K562 (cell line): ENCODE measurements around the gene FERMT3. TPM values are rescaled to one million over a fixed set of nuclear protein-coding genes. Genes with fewer than 3 reads are reported as not detected.

Experiments used
- CGGBP1 ChIP-seq: fragments of 250-450 bp; sonication (Bioruptor Pico); IDR thresholded peaks from 2 replicates; pipeline ENCODE4 v1.9.0; 2021; ENCODE audit warnings: mild to moderate bottlenecking
- ELF4 ChIP-seq: fragments of 450-650 bp; formaldehyde crosslinking; IDR thresholded peaks from 2 replicates; pipeline ENCODE4 v1.4.0; 2022; ENCODE audit warnings: missing genetic modification characterization
- ESRRA ChIP-seq: fragments of 450-650 bp; IDR thresholded peaks from 2 replicates; pipeline ENCODE4 v1.6.1; 2014; ENCODE audit warnings: low read depth, mild to moderate bottlenecking, moderate library complexity, borderline replicate concordance
- EWSR1 ChIP-seq: fragments of 450-650 bp; IDR thresholded peaks from 2 replicates; pipeline ENCODE4 v1.6.1; 2018; ENCODE audit warnings: borderline replicate concordance, mild to moderate bottlenecking, low read depth, moderate library complexity; ENCODE audit not compliant: partially characterized antibody
- FOXK2 ChIP-seq, 2 experiments: fragments of 450-650 bp; IDR thresholded peaks in 1 of 2; conservative IDR thresholded peaks in 1 of 2; 2 replicates each; pipeline ENCODE4 v1.6.1; 2016; ENCODE audit warnings: low read depth in 2 of 2, mild to moderate bottlenecking in 1 of 2
- HLTF ChIP-seq: fragments of 450-650 bp; IDR thresholded peaks from 2 replicates; pipeline ENCODE4 v1.6.1; 2016
- MEF2A ChIP-seq: IDR thresholded peaks from 2 replicates; pipeline ENCODE4 v1.6.1; 2011; ENCODE audit warnings: low read depth, mild to moderate bottlenecking, low read length, moderate library complexity; ENCODE audit not compliant: control insufficient read depth
- NELFE ChIP-seq: IDR thresholded peaks from 2 replicates; pipeline ENCODE4 v1.6.1; 2011; ENCODE audit warnings: mild to moderate bottlenecking; ENCODE audit not compliant: insufficient read depth, insufficient read length
- NR2F6 ChIP-seq: fragments of 450-650 bp; formaldehyde crosslinking; IDR thresholded peaks from 2 replicates; pipeline ENCODE4 v1.4.0; 2020; ENCODE audit warnings: mild to moderate bottlenecking
- PHB2 ChIP-seq: fragments of 450-650 bp; IDR thresholded peaks from 2 replicates; pipeline ENCODE4 v1.6.1; 2017; ENCODE audit warnings: low read depth
- RBM25 ChIP-seq: fragments of 200-400 bp; formaldehyde crosslinking; IDR thresholded peaks from 2 replicates; pipeline ENCODE4 v1.6.1; 2018; ENCODE audit warnings: low read length, low read depth, moderate library complexity; ENCODE audit not compliant: severe bottlenecking
- SMARCA4 ChIP-seq: fragments of 450-650 bp; IDR thresholded peaks from 2 replicates; pipeline ENCODE4 v1.6.1; 2016
- TSHZ1 ChIP-seq: fragments of 250-450 bp; sonication (Bioruptor Pico); IDR thresholded peaks from 2 replicates; pipeline ENCODE4 v1.4.0; 2020; ENCODE audit warnings: mild to moderate bottlenecking, moderate library complexity
- XRCC3 ChIP-seq: fragments of 450-650 bp; IDR thresholded peaks from 2 replicates; pipeline ENCODE4 v1.6.1; 2017; ENCODE audit warnings: mild to moderate bottlenecking, moderate library complexity
- ZBTB11 ChIP-seq, 3 experiments: fragments of 200-800 bp in 1 of 3; fragments of 250-450 bp in 1 of 3; fragments of 450-650 bp in 1 of 3; sonication (Bioruptor Pico) in 1 of 3; sonication (Bioruptor generic) in 1 of 3; formaldehyde crosslinking in 1 of 3; IDR thresholded peaks; 2 replicates each; pipeline versions ENCODE4 v1.6.1 to v1.8.0; 2016 to 2022; ENCODE audit warnings: mild to moderate bottlenecking in 2 of 3, missing genetic modification characterization in 2 of 3, missing compliant biosample characterization in 1 of 3, moderate library complexity in 1 of 3
- ZFP91 ChIP-seq: sonication (generic); formaldehyde crosslinking; IDR thresholded peaks from 2 replicates; pipeline ENCODE4 v1.8.0; 2022; ENCODE audit warnings: mild to moderate bottlenecking, missing genetic modification reagents
- ZNF24 ChIP-seq: fragments of 450-650 bp; IDR thresholded peaks from 2 replicates; pipeline ENCODE4 v1.6.1; 2016
- ZNF57 ChIP-seq: fragments of 450-650 bp; formaldehyde crosslinking; IDR thresholded peaks from 2 replicates; pipeline ENCODE4 v1.4.0; 2020; ENCODE audit warnings: mild to moderate bottlenecking, moderate library complexity
- polyA plus RNA-seq, 8 experiments: library from polyadenylated mRNA; depleted of rRNA in 4 of 8; stranded (reverse) in 5 of 8; unstranded in 3 of 8; fragments of >200 nt; fragmentation: Nextera tagmentation in 2 of 8; fragmentation: Illumina TruSeq in 1 of 8; extraction: Ambion mirVana in 2 of 8; extraction: Trizol in 1 of 8; gene quantifications; 2 replicates each; pipeline versions ENCODE4 v1.2.1 to v1.2.3, GENCODE V29; 2011 to 2014; ENCODE audit warnings: inconsistent platforms in 1 of 8, missing spikeins in 1 of 8
- total RNA-seq, 7 experiments: library from RNA; depleted of rRNA in 6 of 7; stranded (reverse); fragments of >200 nt in 6 of 7; fragmentation: Illumina TruSeq in 2 of 7; extraction: Trizol in 2 of 7; gene quantifications; 2 replicates each; pipeline versions ENCODE4 v1.2.1 to v1.2.3, GENCODE V29; 2011 to 2021; ENCODE audit warnings: low replicate concordance in 1 of 7
- TF ChIP-seq, protein P1 (sequence below): fragments of 250-450 bp; sonication (Bioruptor Pico); IDR thresholded peaks from 2 replicates; pipeline ENCODE4 v1.8.0; 2021; ENCODE audit warnings: moderate library complexity, mild to moderate bottlenecking, inconsistent platforms

The FERMT3 gene
- total and polyA plus RNA-seq, 9 of the 15 experiments (the other 6 are each of a cell fraction or from before 2014, with no cell fraction given) = 3.2 to 275 (median 79.7) TPM

- TF ChIP-seq, protein P1, sequence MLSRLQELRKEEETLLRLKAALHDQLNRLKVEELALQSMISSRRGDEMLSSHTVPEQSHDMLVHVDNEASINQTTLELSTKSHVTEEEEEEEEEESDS (CRISPR knock-in tag) = no peak
- TF ChIP-seq PHB2 (no peak), ZBTB11 (CRISPR knock-in tag; IDR thresholded peaks at IDR 0.05) (peak in 2 of 3 experiments; percentile 29 to 74; a peak in 3 of 6 replicates), ELF4 (CRISPR knock-in tag) (0 out of 2 replicates have a peak, but pooled peaks have one; percentile 31), FOXK2 (conservative IDR thresholded peaks at IDR 0.05 in 1 of 2, IDR thresholded peaks at IDR 0.05 in 1 of 2; ENCODE audit: low read depth in 2 of 2) (no peak), EWSR1 (no peak), NR2F6 (CRISPR knock-in tag) (no peak), ESRRA (no peak), CGGBP1 (CRISPR knock-in tag) (no peak), NELFE (no peak), ZNF24 (no peak), ZNF57 (CRISPR knock-in tag) (no peak), XRCC3 (no peak), HLTF (no peak), RBM25 (no peak), TSHZ1 (no peak), SMARCA4 (peak; percentile 79), MEF2A (peak; percentile 17; the same call in 1 of the 2 replicates), ZFP91 (CRISPR knock-in tag) (no peak)
These were observed 950 bp downstream of the FERMT3 start (continued) for GRCh38 chr11:64207256-64208085.
